HT1080 (cell line): ENCODE results near the gene EPGN. TPM values are rescaled to one million over a fixed set of nuclear protein-coding genes. Genes with fewer than 3 reads are reported as not detected.
"Not testable (repeated sequence)": the region's sequence is repeated elsewhere in the genome, so short reads cannot be mapped to it uniquely, and the experiment has no call there.

Experiments
- DNase-seq: peaks from one replicate; pipeline ENCODE4 v3.0.0-alpha.2; 2015; ENCODE audit warnings: low read depth
- total RNA-seq: library from RNA; depleted of rRNA; stranded (reverse); fragments of >200 nt; shearing (Covaris generic); gene quantifications from 2 replicates; pipeline ENCODE4 v1.2.3, GENCODE V29; 2014; rRNA removed

The EPGN gene
- total RNA-seq, 1 experiment from 2014 or later = not detected

DNA sequence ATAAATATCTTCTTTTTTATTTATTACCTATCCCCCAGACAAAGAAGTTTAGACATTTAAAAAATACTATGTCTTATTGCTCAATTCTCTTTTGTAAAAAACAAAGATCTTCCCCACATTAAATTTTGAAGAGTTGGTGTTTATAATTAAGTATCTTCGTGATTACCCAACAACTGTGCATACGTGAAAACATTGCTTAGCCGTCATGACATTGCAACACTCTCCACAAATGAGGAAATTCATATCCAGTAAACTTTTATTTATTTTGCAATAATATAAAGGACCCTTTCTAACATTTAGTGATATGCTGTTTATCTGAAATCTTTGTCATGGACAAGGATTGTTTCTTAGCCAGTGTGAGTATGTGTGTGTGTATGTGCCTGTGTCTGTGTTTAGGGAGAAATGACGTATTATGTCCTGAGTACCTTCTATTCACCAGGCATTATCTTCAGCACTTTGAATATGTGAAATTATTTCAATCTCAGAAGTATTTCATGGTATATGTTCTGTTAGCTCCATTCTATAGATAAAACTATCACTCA is 30.6 kb downstream of the EPGN start:
- DNase-seq = no peak

DNA sequence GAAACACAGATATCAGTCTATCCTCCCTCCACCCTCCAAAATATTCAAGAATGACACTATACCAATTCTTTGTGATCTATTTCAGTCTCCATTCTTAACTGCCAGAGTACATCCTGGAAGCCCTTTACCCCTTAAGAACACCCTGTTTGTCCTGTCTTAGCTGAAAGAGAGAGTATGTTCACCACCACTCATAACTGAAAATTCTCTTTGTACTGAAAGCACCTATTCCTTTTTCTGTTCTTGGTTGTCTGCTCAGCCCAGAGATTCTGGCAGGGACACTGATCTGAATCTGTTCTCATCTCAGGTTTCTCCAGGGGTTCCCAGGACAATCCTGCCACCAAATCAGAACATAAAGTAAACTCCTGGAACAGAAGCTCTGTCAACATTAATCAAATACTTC is 31.2 kb downstream of the EPGN start:
- no peak for DNase-seq

DNA sequence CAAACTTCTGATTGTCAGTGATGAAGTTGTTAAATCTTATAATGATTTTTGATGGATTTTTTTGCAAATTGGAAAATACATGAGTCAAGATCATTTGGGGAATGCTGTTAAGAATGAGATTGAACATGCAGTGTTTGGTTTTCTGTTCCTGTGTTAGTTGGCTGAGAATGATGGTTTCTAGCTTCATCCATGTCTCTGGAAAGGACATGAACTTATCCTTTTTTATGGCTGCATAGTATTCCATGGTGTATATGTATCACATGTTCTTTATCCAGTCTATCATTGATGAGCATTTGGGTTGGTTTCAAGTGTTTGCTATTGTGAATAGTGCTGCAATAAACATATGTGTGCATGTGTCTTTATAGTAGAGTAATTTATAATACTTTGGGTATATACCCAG is 32.2 kb downstream of the EPGN start:
- DNase-seq = not testable (repeated sequence)

DNA sequence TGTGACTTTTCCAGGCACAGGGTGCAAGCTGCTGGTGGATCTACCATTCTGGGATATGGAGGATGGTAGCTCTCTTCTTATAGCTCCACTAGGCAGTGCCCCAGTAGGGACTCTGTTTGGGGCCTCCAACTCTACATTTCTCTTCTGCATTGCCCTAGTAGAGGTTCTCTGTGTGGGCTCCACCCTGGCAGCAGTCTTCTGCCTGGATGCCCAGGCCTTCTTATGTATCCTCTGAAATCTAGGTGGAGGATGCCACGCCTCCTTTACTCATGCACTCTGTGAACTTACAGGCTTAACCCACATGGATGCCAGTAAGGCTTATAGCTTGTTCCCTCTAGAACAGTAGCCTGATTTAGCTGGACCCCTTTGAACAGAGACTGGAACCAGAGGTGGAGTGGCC is 35.8 kb downstream of the EPGN start:
- DNase-seq = no peak

DNA sequence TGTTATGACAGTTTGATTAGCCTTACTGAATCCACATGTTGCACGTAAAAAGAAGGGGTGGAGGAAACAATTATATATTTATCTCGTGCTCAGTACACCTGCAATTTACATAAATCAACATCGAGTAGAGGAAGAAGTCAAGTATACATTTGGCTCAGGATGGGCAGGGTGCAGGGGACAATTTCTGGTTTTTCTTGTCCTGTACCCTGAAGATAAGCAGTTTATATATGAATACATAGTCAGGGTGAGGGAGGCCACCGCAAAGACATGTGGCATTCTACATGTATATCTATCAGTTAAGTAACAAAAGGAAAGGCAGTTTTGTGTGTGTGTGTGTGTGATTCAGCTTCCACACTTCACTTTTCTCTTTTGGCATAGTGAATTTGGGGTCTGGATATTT is 45.6 kb downstream of the EPGN start:
- DNase-seq = no peak

DNA sequence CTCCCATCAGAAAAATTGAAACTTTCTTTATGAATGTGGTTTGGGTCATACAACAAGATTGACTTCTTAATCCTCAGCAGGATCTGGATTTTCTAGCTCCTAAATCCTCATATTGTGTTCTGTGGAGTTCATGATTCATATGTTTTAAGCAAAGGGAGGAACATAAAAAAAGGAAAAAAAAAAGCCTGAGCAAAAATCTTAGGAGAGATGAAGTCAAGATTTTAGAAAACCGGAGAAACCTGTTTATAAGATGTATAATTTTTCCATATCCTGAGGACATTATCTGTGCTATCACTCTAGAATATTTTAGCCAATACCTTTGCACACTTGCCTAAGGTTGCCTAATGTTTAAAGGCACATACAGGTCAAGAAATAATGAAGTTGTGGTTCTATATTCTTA is 49.7 kb downstream of the EPGN start:
- DNase-seq = no peak

DNA sequence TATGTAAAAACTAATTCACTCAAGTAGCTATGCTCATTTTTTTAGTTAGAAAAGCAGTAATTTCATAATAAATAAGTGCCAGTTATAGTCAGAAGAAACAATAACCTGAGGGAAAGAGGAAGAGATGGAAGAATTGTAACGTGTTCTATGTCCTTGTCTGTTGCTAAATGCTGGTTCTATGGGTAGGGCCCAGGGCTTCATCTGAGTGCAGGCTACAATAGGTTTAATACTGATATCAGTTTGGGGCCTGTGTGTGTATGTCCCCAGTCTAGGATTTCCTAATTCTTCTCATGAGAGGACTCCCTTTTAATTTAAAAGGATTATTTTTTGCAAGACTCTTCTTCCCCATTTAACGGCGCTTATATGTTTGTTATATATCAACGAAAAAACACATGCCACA is 53.4 kb downstream of the EPGN start:
- DNase-seq = no peak

DNA sequence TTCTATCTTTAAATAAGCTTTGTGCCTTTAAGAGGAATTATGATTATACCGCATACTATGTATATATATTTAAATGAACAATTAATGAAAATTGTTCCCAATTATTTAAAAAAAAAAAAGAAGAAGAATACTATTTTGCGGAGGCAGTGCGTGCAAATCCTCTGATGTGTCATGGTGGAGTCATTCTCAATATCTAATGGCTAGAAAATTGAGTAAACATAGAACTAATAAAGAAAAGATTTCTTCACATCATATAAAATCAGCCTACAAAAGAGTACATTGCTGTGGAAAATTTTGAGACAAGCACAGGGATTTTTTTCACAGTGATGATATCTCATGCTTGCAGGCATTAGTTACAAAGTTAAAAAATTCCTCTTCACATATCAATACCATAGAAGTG is 54.1 kb downstream of the EPGN start:
- no peak for DNase-seq

DNA sequence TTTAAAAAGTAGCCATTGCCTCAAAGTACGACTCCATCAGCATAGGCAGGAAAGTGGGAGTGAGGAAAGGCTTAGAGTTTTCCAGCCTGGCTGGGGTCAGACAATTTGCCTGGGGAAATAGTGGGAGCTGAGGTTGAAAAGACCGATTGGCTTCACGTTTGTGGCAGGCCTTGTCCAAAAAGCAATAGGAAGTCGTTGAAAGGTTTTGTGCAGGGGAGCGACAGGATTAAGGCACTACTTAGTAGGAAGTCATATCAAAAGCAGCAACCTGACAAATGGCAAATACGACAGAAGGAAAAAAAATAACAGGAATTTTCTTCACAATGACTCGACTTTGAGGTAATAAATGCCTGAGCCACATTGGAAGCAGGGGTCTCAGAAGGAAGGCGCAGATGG is 56.0 kb downstream of the EPGN start:
- DNase-seq = no peak

DNA sequence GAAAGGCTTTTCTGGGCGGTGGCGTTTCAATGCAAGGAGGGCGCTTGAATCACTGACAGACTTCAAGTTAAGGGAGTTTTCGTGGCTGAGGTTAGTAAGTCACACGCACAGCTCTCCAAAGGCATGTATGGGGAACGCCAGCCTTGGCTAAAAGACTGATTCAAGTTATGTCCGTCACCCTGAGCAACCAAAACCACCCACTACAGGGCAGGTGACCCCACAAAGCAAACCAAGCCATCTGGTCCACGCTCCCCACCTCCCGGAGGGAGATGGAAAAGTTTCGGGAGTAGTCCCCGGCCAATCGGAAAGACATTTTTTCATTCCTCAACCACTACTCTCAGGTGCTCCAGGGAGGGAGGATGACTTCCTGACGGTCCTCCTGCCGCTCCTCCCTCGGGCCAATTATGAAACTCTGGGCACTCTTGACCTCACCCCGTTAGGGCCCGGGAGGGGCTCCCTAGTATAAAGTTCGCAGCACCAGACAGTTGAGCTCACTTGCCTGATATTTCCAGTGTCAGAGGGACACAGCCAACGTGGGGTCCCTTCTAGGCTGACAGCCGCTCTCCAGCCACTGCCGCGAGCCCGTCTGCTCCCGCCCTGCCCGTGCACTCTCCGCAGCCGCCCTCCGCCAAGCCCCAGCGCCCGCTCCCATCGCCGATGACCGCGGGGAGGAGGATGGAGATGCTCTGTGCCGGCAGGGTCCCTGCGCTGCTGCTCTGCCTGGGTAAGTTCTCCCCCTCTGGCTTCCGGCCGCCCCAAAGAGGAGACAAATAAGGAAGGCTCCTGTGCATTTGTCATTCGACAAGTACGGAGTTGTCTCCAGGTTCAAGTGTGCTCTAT is 56.6 kb downstream of the EPGN start, which contains the start of gene EREG:
TSS of gene EREG (plus strand) at position 494 of the 840 bp plus-strand sequence. CDS start at position 658, 164 bp downstream.
- DNase-seq = no peak

DNA sequence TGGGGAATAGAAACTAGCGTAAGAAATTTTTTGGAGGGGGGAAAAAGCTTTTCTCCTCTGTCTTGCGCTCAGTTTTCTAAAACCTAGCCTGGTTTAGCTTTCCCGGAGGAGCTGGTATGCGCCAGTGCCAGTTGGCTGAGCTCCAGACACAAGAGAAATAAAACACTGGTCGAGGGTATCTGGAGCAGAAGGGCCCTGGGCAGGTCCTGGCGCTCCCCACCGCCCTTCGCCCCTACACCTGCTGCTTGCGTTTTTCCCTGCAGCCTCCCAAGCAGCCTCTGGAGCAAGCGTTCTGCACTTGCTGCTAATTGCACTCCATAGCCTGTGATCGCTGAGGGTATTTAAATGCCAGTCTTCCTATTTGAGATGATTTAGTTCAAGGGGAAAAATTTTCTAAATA is 57.5 kb downstream of the EPGN start:
- DNase-seq = no peak

Other genes starting within 250 kb of the EPGN start
- not detected in 2 replicates for gene CXCL2, start 209.3 kb upstream of the EPGN start, total RNA-seq
- 15.2 and 15.5 TPM in 2 replicates for gene MTHFD2L, start 150.4 kb upstream of the EPGN start, total RNA-seq
- not detected in 2 replicates for gene EREG, start 56.7 kb downstream of the EPGN start, total RNA-seq
- gene AREG, start 136.7 kb downstream of the EPGN start, total RNA-seq = 1.4 and 1.9 TPM in 2 replicates